Panc1 (cell line): Measurements from ENCODE around the gene BCL2L1.

Source experiments
- POLR2AphosphoS5 ChIP-seq: IDR thresholded peaks from 2 replicates; pipeline ENCODE4 v1.6.1; 2012; ENCODE audit warnings: mild to moderate bottlenecking, low read depth, low read length, moderate library complexity
- SIN3A ChIP-seq: IDR thresholded peaks from 2 replicates; pipeline ENCODE4 v1.6.1; 2012; ENCODE audit warnings: low read depth, mild to moderate bottlenecking, low read length, moderate library complexity, borderline replicate concordance; ENCODE audit not compliant: insufficient read depth
- TCF7L2 ChIP-seq: IDR thresholded peaks from 2 replicates; pipeline ENCODE4 v1.6.1; 2011; ENCODE audit warnings: mild to moderate bottlenecking, low read depth, low read length, inconsistent platforms
- TF ChIP-seq, protein P1 (sequence below): fragments of 450-650 bp; IDR thresholded peaks from 2 replicates; pipeline ENCODE4 v1.5.1; 2017; ENCODE audit warnings: mild to moderate bottlenecking
- TF ChIP-seq, protein P2 (sequence below), 2 experiments: IDR thresholded peaks; 2 replicates each; pipeline ENCODE4 v1.6.1; 2011 to 2012; ENCODE audit warnings: low read depth in 2 of 2, control low read depth in 1 of 2, low read length in 1 of 2, mild to moderate bottlenecking in 1 of 2, moderate library complexity in 1 of 2; ENCODE audit not compliant: insufficient read depth in 1 of 2

DNA sequence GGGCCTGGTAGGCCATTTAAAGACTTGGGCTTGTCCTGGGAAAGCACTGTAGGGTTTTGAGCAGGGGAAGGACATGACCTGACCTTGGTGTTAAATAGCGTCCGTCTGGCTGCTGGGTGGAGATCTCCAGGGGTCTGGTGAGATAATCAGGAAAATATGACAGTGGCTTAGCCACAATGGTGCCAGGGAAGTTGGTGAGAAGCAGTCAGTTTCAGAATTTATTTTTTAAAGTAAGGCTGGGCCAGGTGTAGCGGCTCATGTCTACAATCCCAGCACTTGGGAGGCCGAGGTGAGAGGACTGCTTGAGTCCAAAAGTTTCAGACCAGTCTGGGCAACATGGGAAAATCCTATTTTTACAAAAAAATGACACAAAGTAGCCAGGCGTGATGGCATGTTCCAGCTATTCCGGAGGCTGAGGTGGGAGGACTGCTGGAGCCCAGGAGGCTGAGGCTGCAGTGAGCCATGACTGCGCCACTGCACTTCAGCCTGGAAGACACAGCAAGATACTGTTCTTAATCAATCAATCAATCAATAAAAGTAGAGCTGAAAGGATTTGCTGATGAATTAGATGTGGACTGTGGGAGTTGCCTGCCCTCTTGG, 41.4 kb downstream of the BCL2L1 start:
- TF ChIP-seq, protein P1, sequence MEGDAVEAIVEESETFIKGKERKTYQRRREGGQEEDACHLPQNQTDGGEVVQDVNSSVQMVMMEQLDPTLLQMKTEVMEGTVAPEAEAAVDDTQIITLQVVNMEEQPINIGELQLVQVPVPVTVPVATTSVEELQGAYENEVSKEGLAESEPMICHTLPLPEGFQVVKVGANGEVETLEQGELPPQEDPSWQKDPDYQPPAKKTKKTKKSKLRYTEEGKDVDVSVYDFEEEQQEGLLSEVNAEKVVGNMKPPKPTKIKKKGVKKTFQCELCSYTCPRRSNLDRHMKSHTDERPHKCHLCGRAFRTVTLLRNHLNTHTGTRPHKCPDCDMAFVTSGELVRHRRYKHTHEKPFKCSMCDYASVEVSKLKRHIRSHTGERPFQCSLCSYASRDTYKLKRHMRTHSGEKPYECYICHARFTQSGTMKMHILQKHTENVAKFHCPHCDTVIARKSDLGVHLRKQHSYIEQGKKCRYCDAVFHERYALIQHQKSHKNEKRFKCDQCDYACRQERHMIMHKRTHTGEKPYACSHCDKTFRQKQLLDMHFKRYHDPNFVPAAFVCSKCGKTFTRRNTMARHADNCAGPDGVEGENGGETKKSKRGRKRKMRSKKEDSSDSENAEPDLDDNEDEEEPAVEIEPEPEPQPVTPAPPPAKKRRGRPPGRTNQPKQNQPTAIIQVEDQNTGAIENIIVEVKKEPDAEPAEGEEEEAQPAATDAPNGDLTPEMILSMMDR, result no peak
- TF ChIP-seq POLR2AphosphoS5 (no peak), SIN3A (no peak), TCF7L2 (no peak)
- TF ChIP-seq, protein P2, sequence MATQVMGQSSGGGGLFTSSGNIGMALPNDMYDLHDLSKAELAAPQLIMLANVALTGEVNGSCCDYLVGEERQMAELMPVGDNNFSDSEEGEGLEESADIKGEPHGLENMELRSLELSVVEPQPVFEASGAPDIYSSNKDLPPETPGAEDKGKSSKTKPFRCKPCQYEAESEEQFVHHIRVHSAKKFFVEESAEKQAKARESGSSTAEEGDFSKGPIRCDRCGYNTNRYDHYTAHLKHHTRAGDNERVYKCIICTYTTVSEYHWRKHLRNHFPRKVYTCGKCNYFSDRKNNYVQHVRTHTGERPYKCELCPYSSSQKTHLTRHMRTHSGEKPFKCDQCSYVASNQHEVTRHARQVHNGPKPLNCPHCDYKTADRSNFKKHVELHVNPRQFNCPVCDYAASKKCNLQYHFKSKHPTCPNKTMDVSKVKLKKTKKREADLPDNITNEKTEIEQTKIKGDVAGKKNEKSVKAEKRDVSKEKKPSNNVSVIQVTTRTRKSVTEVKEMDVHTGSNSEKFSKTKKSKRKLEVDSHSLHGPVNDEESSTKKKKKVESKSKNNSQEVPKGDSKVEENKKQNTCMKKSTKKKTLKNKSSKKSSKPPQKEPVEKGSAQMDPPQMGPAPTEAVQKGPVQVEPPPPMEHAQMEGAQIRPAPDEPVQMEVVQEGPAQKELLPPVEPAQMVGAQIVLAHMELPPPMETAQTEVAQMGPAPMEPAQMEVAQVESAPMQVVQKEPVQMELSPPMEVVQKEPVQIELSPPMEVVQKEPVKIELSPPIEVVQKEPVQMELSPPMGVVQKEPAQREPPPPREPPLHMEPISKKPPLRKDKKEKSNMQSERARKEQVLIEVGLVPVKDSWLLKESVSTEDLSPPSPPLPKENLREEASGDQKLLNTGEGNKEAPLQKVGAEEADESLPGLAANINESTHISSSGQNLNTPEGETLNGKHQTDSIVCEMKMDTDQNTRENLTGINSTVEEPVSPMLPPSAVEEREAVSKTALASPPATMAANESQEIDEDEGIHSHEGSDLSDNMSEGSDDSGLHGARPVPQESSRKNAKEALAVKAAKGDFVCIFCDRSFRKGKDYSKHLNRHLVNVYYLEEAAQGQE (IDR thresholded peaks at IDR 0.05; ENCODE audit: insufficient read depth in 1 of 2, low read depth in 2 of 2, low read length in 1 of 2), result no peak
